ENCODE results near the gene LZTS3.
"Not testable (repeated sequence)": the region's sequence is repeated elsewhere in the genome, so short reads cannot be mapped to it uniquely, and the experiment has no call there.

The LZTS3 gene

DNA sequence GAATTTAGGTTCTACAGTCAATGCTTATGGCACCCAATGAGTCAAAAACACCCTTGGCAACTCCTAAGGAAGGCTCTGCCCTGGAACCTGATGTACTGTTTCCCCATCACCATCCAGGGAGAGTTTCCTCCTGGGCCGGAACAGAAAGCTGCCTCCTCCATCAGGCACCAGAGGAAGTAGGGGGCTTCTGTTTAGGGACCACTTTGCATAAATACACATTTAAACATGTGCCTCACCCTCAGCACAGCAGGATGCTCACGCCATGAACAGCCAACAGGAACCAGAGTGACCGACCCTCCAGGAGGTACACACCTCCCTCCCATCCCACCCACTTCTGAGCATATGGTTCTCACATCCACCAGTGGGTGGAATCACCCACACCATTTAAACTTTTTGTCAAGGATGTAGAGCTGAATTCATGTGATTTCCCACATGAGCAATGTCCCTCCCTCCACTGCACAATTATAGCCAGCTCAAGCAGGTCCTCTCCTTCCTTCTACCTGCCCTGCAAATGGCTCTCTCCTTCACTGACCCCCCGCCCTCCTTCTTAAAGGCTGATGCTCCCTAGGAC, 16.3 kb upstream of the LZTS3 start:
- no peaks in the 10 kb centered on the region for H3K4me1 ChIP-seq (ENCODE audit: control insufficient read depth in 1 of 2, insufficient read depth in 2 of 2, low read length in 2 of 2)
- no peaks in the 10 kb centered on the region for H3K9me3 ChIP-seq (ENCODE audit: control insufficient read depth in 1 of 2, low read length in 2 of 2)
- H3K27me3 ChIP-seq (ENCODE audit: low read depth, low read length) = no peaks in the 10 kb centered on the region
- H3K36me3 ChIP-seq (ENCODE audit: control insufficient read depth in 1 of 2, insufficient read depth in 2 of 2, low read length in 2 of 2) = peaks cover 43 to 52% of the 10 kb centered on the region in 2 donors
- no peak overlapping the region for H3K4me3 ChIP-seq (ENCODE audit: low read depth in 1 of 2, low read length in 2 of 2)
- no peak overlapping the region for H3K27ac ChIP-seq (ENCODE audit: low read length)

DNA sequence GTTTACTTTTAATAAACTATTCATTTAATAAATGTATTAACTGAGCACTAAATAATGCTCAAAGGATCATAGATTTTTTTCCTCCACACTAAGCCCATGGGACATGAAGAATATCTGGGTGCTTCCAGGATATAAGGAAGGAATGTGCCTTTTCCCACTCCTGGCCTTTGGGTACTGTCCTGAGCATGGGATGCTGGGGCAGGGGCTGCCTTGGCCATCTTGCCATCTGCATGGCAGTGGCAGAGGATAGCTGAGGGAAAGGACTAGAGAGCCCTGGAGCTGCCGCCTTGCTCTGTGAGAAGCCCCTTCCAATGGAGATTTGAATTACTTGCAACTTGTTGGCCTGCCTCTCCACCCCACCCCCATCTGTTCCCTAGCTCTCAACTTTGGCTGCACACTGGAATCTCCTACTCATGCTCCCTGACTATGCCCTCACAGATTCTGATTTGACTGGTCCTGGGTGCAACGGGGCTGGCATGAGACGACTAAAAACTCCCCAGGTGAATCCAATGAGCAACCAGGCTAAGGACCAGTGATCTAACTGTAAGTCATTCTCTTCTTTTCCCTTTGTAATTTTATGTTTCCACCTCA, 15.6 kb upstream of the LZTS3 start:
- Histone ChIP-seq H3K9me3 (ENCODE audit: control insufficient read depth in 1 of 2, low read length in 2 of 2) (no peaks in the 10 kb centered on the region), H3K4me1 (ENCODE audit: control insufficient read depth in 1 of 2, insufficient read depth in 2 of 2, low read length in 2 of 2) (no peaks in the 10 kb centered on the region), H3K4me3 (ENCODE audit: low read depth in 1 of 2, low read length in 2 of 2) (no peak overlapping the region), H3K27me3 (ENCODE audit: low read depth, low read length) (no peaks in the 10 kb centered on the region), H3K36me3 (ENCODE audit: control insufficient read depth in 1 of 2, insufficient read depth in 2 of 2, low read length in 2 of 2) (peaks cover 36 to 44% of the 10 kb centered on the region in 2 donors), H3K27ac (ENCODE audit: low read length) (no peak overlapping the region)

DNA sequence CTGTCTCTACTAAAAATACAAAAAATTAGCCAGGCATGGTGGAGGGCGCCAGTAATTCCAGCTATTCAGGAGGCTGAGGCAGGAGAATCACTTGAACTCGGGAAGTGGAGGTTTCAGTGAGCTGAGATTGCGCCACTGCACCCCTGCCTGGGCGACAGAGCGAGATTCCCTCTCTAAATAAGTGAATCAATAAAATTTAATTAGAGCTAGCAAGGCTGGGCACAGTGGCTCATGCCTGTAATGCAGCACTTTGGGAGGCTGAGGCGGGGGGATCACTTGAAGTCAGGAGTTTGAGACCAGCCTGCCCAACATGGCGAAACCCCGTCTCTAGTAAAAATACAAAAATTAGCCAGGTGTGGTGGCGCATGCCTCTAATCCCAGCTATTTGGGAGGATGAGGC, 14.5 kb upstream of the LZTS3 start:
- H3K9me3 ChIP-seq (ENCODE audit: control insufficient read depth in 1 of 2, low read length in 2 of 2); H3K4me1 ChIP-seq (ENCODE audit: control insufficient read depth in 1 of 2, insufficient read depth in 2 of 2, low read length in 2 of 2); H3K27ac ChIP-seq (ENCODE audit: low read length); H3K27me3 ChIP-seq (ENCODE audit: low read depth, low read length); H3K4me3 ChIP-seq (ENCODE audit: low read depth in 1 of 2, low read length in 2 of 2): not testable (repeated sequence)
- H3K36me3 ChIP-seq (ENCODE audit: control insufficient read depth in 1 of 2, insufficient read depth in 2 of 2, low read length in 2 of 2) = peaks cover 28 to 34% of the 10 kb centered on the region in 2 donors

DNA sequence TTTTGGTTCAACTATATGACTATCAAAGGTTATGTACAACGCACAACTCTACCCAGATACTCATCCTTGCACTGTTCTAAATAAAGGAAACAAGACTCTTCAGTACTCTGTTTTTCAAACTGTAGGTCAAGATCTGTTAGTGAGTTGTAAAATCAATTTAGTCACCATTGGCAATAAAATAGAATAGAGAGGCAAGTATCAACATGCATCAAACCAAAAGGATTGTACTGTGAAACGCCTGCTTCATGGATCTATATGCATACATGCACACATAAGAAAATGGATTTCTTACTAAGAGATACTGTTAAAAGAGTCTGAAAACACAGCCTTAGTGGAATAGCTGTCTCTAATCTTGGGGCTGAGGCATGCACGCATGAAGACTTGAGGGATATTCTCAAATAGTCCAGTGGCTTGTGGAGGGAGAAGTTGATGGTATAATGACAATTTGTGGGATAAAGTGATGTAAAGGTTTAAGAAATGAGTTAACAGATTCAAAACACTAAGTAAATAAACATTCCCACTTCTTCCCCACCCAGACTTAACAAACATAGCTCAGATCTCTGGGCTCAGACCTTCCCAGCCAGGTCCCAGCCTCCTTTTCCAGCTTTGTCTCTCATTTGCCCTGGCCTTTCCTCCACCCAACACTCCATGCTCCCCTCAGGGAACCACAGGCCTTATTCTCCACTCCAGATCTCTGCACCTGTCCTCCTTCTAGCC, 10.7 kb upstream of the LZTS3 start:
- Histone ChIP-seq H3K27me3 (ENCODE audit: low read depth, low read length) (no peaks in the 10 kb centered on the region), H3K9me3 (ENCODE audit: control insufficient read depth in 1 of 2, low read length in 2 of 2) (no peaks in the 10 kb centered on the region), H3K4me1 (ENCODE audit: control insufficient read depth in 1 of 2, insufficient read depth in 2 of 2, low read length in 2 of 2) (no peaks in the 10 kb centered on the region), H3K36me3 (ENCODE audit: control insufficient read depth in 1 of 2, insufficient read depth in 2 of 2, low read length in 2 of 2) (no peaks in the 10 kb centered on the region), H3K27ac (ENCODE audit: low read length) (no peak overlapping the region), H3K4me3 (ENCODE audit: low read depth in 1 of 2, low read length in 2 of 2) (no peak overlapping the region)

DNA sequence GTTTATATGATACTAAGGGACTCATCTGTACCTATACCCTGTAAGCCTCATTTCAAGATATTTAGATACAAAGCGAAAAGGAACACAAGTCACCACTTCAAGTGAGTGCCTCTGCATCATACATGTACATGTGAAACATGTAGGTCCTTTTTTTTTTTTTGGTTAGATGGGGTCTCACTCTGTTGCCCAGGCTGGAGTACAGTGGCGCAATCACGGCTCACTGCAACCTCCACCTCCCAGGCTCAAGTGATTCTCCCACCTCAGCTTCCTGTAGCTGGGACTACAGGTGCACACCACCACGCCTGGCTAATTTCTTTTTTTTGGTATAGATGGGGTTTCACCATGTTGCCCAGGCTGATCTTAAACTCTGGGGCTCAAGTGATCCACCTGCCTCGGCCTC, 9.1 kb upstream of the LZTS3 start:
- H3K9me3 ChIP-seq (ENCODE audit: control insufficient read depth in 1 of 2, low read length in 2 of 2); H3K4me1 ChIP-seq (ENCODE audit: control insufficient read depth in 1 of 2, insufficient read depth in 2 of 2, low read length in 2 of 2); H3K4me3 ChIP-seq (ENCODE audit: low read depth in 1 of 2, low read length in 2 of 2); H3K27me3 ChIP-seq (ENCODE audit: low read depth, low read length); H3K27ac ChIP-seq (ENCODE audit: low read length); H3K36me3 ChIP-seq (ENCODE audit: control insufficient read depth in 1 of 2, insufficient read depth in 2 of 2, low read length in 2 of 2): not testable (repeated sequence)

DNA sequence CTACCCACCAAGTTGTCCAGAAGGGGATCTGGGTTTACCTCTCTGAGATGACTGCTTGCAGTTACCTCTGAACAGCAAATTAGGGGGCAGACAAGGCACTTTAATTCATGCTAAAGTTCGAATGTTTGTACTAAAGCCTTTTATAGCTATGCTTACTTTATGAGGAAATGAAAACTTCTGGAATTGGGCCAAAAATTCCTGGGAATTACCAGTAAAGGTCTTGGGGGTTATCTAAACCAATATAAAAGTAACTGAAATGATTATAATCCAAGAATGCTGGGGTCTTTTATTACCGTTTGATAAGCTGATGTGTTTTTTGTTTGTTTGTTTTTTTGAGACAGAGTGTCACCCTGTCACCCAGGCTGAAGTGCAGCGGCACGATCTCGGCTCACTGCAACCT, 7.9 kb upstream of the LZTS3 start:
- Histone ChIP-seq H3K4me1 (ENCODE audit: control insufficient read depth in 1 of 2, insufficient read depth in 2 of 2, low read length in 2 of 2) (no peaks in the 10 kb centered on the region), H3K27ac (ENCODE audit: low read length) (no peak overlapping the region), H3K9me3 (ENCODE audit: control insufficient read depth in 1 of 2, low read length in 2 of 2) (no peaks in the 10 kb centered on the region), H3K27me3 (ENCODE audit: low read depth, low read length) (no peaks in the 10 kb centered on the region), H3K4me3 (ENCODE audit: low read depth in 1 of 2, low read length in 2 of 2) (no peak overlapping the region), H3K36me3 (ENCODE audit: control insufficient read depth in 1 of 2, insufficient read depth in 2 of 2, low read length in 2 of 2) (no peaks in the 10 kb centered on the region)

DNA sequence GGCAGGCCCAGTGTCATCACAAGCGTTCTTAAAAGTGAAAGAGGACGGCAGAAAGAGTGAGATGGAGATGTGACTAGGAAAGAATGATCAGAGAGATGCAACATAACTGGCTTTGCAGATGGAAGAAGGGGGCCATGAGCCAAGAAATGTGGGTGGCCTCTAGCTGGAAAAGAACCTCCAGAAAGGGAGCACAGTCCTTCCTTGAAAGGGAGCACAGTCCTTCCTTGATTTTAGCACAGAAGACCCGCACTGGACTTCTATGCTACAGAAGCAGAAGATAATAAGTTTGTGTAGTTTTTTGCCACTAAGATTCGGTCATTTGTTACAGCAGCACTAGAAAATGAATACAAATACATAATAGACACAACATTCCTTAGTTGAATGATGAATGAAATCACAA, 7.0 kb upstream of the LZTS3 start:
- Histone ChIP-seq H3K36me3 (ENCODE audit: control insufficient read depth in 1 of 2, insufficient read depth in 2 of 2, low read length in 2 of 2) (no peaks in the 10 kb centered on the region), H3K9me3 (ENCODE audit: control insufficient read depth in 1 of 2, low read length in 2 of 2) (no peaks in the 10 kb centered on the region), H3K27ac (ENCODE audit: low read length) (no peak overlapping the region), H3K27me3 (ENCODE audit: low read depth, low read length) (no peaks in the 10 kb centered on the region), H3K4me1 (ENCODE audit: control insufficient read depth in 1 of 2, insufficient read depth in 2 of 2, low read length in 2 of 2) (no peaks in the 10 kb centered on the region), H3K4me3 (ENCODE audit: low read depth in 1 of 2, low read length in 2 of 2) (no peak overlapping the region)

DNA sequence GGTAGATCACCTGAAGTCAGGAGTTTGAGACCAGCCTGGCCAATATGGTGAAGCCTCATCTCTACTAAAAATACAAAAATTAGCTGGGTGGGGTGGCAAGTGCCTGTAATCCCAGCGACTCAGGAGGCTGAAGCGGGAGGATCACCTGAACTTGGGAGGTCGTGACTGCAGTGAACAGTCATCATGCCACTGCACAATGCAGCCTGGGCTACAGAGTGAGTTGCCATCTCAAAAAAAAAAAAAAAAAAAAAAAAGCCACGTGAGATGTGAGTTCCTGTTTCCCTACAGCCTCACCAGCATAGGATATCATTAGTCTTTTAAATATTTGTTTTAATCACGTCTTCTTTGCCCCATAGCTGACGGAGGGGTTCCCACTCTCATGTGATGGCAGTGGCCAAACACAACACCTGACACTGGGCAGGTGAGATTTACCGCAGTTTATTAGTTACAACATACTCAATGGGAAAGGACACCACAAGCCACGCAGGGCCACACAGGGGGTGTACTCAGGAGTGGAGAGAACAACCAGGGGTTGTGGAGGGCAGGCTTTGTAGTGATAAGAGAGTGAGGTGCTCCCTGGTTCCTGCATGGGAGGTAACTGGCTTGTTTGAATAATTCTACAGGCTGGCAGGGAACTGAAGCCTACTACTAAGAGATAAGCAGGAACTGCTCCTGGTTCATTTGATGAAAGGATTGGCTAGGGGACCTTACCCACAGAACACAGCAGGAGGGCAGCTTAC, 4.6 kb upstream of the LZTS3 start:
- H3K36me3 ChIP-seq (ENCODE audit: control insufficient read depth in 1 of 2, insufficient read depth in 2 of 2, low read length in 2 of 2) = no peaks in the 10 kb centered on the region
- H3K9me3 ChIP-seq (ENCODE audit: control insufficient read depth in 1 of 2, low read length in 2 of 2) = no peaks in the 10 kb centered on the region

DNA sequence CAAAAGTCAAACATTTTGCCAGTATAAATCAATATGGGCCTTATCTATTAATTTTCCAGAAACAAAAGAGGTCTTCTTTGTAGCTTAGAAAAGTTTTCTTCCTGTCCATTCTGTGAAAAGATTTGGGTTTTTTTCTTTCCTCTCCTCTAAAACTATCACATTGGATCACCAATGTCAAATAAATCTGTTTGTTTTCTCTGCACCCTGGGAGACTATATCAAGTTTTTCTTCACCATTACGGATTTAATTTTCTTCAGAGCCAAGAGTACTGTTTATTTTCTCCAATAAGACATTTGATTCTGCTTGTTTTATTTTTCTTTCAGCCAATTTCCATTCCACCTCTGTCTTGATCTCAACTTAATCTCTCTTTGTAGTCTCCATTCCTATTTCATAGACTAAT, 1.9 kb upstream of the LZTS3 start:
- Histone ChIP-seq H3K27me3 (ENCODE audit: low read depth, low read length) (no peaks in the 10 kb centered on the region), H3K9me3 (ENCODE audit: control insufficient read depth in 1 of 2, low read length in 2 of 2) (no peaks in the 10 kb centered on the region), H3K36me3 (ENCODE audit: control insufficient read depth in 1 of 2, insufficient read depth in 2 of 2, low read length in 2 of 2) (no peaks in the 10 kb centered on the region), H3K4me1 (ENCODE audit: control insufficient read depth in 1 of 2, insufficient read depth in 2 of 2, low read length in 2 of 2) (peaks cover 0 to 9% of the 10 kb centered on the region in 2 donors), H3K27ac (ENCODE audit: low read length) (no peak overlapping the region), H3K4me3 (ENCODE audit: low read depth in 1 of 2, low read length in 2 of 2) (no peak overlapping the region)

More for the DNA sequence above, 4.6 kb upstream of the LZTS3 start:
- H3K4me3 ChIP-seq (ENCODE audit: low read depth in 1 of 2, low read length in 2 of 2) = no peak overlapping the region
- H3K27ac ChIP-seq (ENCODE audit: low read length) = no peak overlapping the region
- H3K27me3 ChIP-seq (ENCODE audit: low read depth, low read length) = no peaks in the 10 kb centered on the region
- H3K4me1 ChIP-seq (ENCODE audit: control insufficient read depth in 1 of 2, insufficient read depth in 2 of 2, low read length in 2 of 2) = no peaks in the 10 kb centered on the region

DNA sequence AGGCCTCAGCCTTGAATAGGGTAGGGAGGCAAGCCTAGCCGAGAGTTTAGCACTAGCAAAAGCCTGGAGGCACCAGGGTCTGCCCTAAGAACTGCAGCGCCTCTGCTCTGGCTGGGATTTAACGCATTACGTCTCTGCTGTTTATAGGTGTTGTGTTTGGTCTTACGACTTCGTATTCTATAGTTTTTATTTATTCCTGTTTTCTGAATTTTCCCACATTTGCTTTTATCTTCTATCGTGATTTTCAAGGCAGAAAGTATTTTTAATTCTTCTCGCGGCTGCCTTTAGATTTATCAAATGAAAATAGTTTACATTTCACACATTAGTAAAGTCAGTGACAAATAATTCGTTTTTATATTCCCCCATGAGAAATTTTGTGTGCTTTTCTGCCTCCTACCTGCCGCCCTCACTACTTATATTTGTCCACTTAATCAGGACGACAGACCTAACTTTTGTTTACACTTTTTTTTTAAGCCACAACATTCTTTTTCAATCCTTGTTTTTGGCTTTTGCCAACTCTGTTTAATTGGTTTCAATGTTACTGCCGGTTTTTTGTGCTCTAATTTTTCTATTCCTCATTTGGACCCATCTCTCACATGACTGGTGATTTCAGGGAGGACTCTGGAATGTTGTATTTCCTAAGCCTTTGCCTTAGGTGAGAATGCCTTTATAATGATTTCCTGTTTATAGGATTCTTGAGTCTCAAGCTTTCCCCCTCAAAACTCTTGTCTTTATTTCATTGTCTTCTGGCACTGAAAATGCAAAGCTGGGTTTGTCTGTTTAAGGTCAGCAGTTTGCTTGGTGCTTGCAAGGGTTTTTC, 1.3 kb upstream of the LZTS3 start:
- peaks cover 0 to 9% of the 10 kb centered on the region in 2 donors for H3K4me1 ChIP-seq (ENCODE audit: control insufficient read depth in 1 of 2, insufficient read depth in 2 of 2, low read length in 2 of 2)
- no peaks in the 10 kb centered on the region for H3K9me3 ChIP-seq (ENCODE audit: control insufficient read depth in 1 of 2, low read length in 2 of 2)
- H3K4me3 ChIP-seq (ENCODE audit: low read depth in 1 of 2, low read length in 2 of 2) = peak overlapping the region; percentile 77 to 100
- no peak overlapping the region for H3K27ac ChIP-seq (ENCODE audit: low read length)
- no peaks in the 10 kb centered on the region for H3K27me3 ChIP-seq (ENCODE audit: low read depth, low read length)
- H3K36me3 ChIP-seq (ENCODE audit: control insufficient read depth in 1 of 2, insufficient read depth in 2 of 2, low read length in 2 of 2) = no peaks in the 10 kb centered on the region
